ENCODE results near the gene EPB41L2.
"Not testable (repeated sequence)": the region's sequence is repeated elsewhere in the genome, so short reads cannot be mapped to it uniquely, and the experiment has no call there.

The EPB41L2 gene

GRCh38 chr6:130923350-130923749 lies 139.7 kb downstream of the EPB41L2 start:
- Mint-ChIP-seq H3K27ac (no peak overlapping the region), H3K27me3 (no peaks in the 10 kb centered on the region), H3K4me3 (no peak overlapping the region), H3K36me3 (peaks cover 9% of the 10 kb centered on the region), H3K9me3 (no peaks in the 10 kb centered on the region), H3K4me1 (no peaks in the 10 kb centered on the region)
- ATAC-seq = no peak

GRCh38 chr6:130922922-130923321 lies 140.1 kb downstream of the EPB41L2 start:
- ATAC-seq = no peak
- Mint-ChIP-seq H3K4me1 (no peaks in the 10 kb centered on the region), H3K27me3 (no peaks in the 10 kb centered on the region), H3K9me3 (no peaks in the 10 kb centered on the region), H3K36me3 (peaks cover 9% of the 10 kb centered on the region), H3K27ac (no peak overlapping the region), H3K4me3 (no peak overlapping the region)

- Mint-ChIP-seq H3K27me3 (no peaks in the 10 kb centered on the region), H3K36me3 (peaks cover 23% of the 10 kb centered on the region), H3K4me3 (no peak overlapping the region), H3K4me1 (no peaks in the 10 kb centered on the region), H3K27ac (no peak overlapping the region), H3K9me3 (no peaks in the 10 kb centered on the region)
- no peak for ATAC-seq
These were observed 142.1 kb downstream of the EPB41L2 start for GRCh38 chr6:130920969-130921368.

GRCh38 chr6:130918171-130918570 lies 144.9 kb downstream of the EPB41L2 start:
- H3K4me3 Mint-ChIP-seq = no peak overlapping the region
- ATAC-seq = no peak
- no peaks in the 10 kb centered on the region for H3K27me3 Mint-ChIP-seq
- peaks cover 22% of the 10 kb centered on the region for H3K36me3 Mint-ChIP-seq
- peaks cover 3% of the 10 kb centered on the region for H3K9me3 Mint-ChIP-seq
- H3K27ac Mint-ChIP-seq = no peak overlapping the region
- peaks cover 5% of the 10 kb centered on the region for H3K4me1 Mint-ChIP-seq

GRCh38 chr6:130915606-130916005 lies 147.4 kb downstream of the EPB41L2 start:
- H3K27ac Mint-ChIP-seq, ATAC-seq, H3K4me3 Mint-ChIP-seq, H3K9me3 Mint-ChIP-seq, H3K27me3 Mint-ChIP-seq: not testable (repeated sequence)
- Mint-ChIP-seq H3K36me3 (peaks cover 25% of the 10 kb centered on the region), H3K4me1 (peaks cover 12% of the 10 kb centered on the region)

DNA sequence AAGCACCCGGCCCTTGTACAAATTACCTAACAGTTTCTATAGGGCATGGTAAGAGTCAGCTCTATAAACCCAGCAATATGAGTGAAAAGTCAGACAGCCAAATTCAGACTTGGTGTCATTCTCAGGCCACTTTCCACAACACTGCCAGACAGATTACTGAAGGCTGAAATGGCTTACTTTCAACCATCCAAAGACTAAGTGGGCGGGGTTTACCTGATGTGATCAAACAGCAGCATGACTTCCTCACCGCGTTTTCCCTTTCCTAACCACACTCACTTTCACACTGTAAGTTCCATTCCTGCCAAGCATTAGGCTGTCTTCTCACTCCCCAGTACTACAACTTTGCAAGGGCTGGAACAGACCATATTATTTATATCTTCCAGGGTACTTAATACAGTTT lies 149.9 kb downstream of the EPB41L2 start:
- peaks cover 3% of the 10 kb centered on the region for H3K9me3 Mint-ChIP-seq
- H3K36me3 Mint-ChIP-seq = peaks cover 37% of the 10 kb centered on the region
- H3K4me3 Mint-ChIP-seq = no peak overlapping the region
- H3K4me1 Mint-ChIP-seq = peaks cover 12% of the 10 kb centered on the region
- peak; percentile 48 for ATAC-seq
- H3K27me3 Mint-ChIP-seq = no peaks in the 10 kb centered on the region
- H3K27ac Mint-ChIP-seq = no peak overlapping the region

GRCh38 chr6:130912434-130912833 lies 150.6 kb downstream of the EPB41L2 start:
- Mint-ChIP-seq H3K4me3 (no peak overlapping the region), H3K27ac (no peak overlapping the region), H3K4me1 (peaks cover 16% of the 10 kb centered on the region), H3K9me3 (peaks cover 3% of the 10 kb centered on the region), H3K36me3 (peaks cover 37% of the 10 kb centered on the region), H3K27me3 (no peaks in the 10 kb centered on the region)
- ATAC-seq = no peak

- H3K36me3 Mint-ChIP-seq = peaks cover 26% of the 10 kb centered on the region
- no peak for ATAC-seq
- no peak overlapping the region for H3K27ac Mint-ChIP-seq
- peaks cover 22% of the 10 kb centered on the region for H3K4me1 Mint-ChIP-seq
- H3K9me3 Mint-ChIP-seq = no peaks in the 10 kb centered on the region
- H3K27me3 Mint-ChIP-seq = no peaks in the 10 kb centered on the region
- no peak overlapping the region for H3K4me3 Mint-ChIP-seq
These were observed 154.1 kb downstream of the EPB41L2 start for GRCh38 chr6:130908958-130909357.

DNA sequence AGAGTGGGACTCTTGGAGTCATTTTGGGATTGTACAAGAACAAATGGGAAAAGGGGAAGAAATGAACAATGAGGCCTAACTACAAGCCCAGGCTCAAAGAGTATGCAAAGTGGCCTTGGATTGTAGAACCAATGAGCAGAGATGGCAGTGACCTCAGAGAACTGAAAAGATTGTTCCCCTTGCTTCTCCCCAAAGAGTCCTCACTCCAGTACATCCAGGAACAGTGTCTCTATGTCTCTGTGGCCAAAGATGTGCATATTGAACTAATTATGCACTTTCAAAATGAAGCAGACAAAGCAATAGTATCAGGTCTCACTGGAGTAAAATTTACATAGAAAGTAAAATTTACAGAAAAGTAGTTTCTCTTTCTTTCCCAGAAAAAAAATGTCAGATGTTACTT lies 154.9 kb downstream of the EPB41L2 start:
- Mint-ChIP-seq H3K4me1 (peaks cover 17% of the 10 kb centered on the region), H3K9me3 (no peaks in the 10 kb centered on the region), H3K27me3 (no peaks in the 10 kb centered on the region), H3K27ac (no peak overlapping the region), H3K36me3 (peaks cover 26% of the 10 kb centered on the region), H3K4me3 (no peak overlapping the region)
- ATAC-seq = no peak

- no peaks in the 10 kb centered on the region for H3K9me3 Mint-ChIP-seq
- peaks cover 12% of the 10 kb centered on the region for H3K4me1 Mint-ChIP-seq
- H3K36me3 Mint-ChIP-seq = peaks cover 26% of the 10 kb centered on the region
- H3K27me3 Mint-ChIP-seq = no peaks in the 10 kb centered on the region
- H3K4me3 Mint-ChIP-seq = no peak overlapping the region
- no peak overlapping the region for H3K27ac Mint-ChIP-seq
- no peak for ATAC-seq
These were observed 155.4 kb downstream of the EPB41L2 start for GRCh38 chr6:130907687-130908086.

- ATAC-seq = no peak
- Mint-ChIP-seq H3K4me1 (peaks cover 10% of the 10 kb centered on the region), H3K36me3 (peaks cover 26% of the 10 kb centered on the region), H3K9me3 (no peaks in the 10 kb centered on the region), H3K4me3 (no peak overlapping the region), H3K27ac (no peak overlapping the region), H3K27me3 (no peaks in the 10 kb centered on the region)
These were observed 156.2 kb downstream of the EPB41L2 start for GRCh38 chr6:130906736-130907381.

DNA sequence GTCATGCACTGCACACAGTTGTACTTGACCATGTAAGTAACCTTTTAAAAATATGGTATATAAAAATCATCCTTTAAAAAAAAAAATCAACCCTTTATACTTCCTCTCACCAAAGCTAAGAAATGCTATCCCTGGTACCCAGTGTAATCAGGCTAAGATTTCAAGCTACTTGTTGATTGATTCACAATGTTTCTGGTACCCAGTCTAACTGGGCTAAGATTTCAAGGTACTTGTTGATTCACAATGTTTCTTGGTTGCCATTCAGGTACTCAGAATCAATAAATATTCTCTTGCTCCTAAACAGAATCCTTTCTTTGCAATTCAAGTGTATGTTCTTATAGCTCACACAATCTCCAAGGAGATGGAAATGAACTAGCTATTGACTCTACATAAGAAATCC lies 159.4 kb downstream of the EPB41L2 start:
- Mint-ChIP-seq H3K4me1 (peaks cover 10% of the 10 kb centered on the region), H3K9me3 (no peaks in the 10 kb centered on the region), H3K27ac (no peak overlapping the region), H3K4me3 (no peak overlapping the region), H3K27me3 (no peaks in the 10 kb centered on the region), H3K36me3 (peaks cover 30% of the 10 kb centered on the region)
- ATAC-seq = no peak

DNA sequence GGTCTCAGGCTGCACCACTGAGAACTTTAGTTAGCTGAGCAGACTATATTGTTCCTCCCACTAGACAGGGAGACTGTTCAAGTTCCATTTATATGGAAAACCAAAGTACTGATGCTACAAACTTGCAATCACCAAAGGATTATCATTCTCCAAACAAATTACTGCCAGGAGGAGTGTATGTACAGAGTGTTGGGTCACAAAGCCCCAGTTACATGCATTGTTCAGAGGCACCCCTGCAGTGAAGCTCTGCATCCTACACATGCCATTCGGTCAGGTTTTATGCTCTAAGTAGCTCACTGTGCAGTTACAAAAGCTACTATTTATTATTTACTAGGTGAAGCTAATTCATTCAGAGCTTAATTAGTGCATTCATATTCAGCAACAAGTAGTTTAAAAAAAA lies 160.0 kb downstream of the EPB41L2 start:
- no peaks in the 10 kb centered on the region for H3K9me3 Mint-ChIP-seq
- H3K27me3 Mint-ChIP-seq = no peaks in the 10 kb centered on the region
- no peak for ATAC-seq
- H3K36me3 Mint-ChIP-seq = peaks cover 30% of the 10 kb centered on the region
- no peak overlapping the region for H3K4me3 Mint-ChIP-seq
- peaks cover 10% of the 10 kb centered on the region for H3K4me1 Mint-ChIP-seq
- H3K27ac Mint-ChIP-seq = no peak overlapping the region

DNA sequence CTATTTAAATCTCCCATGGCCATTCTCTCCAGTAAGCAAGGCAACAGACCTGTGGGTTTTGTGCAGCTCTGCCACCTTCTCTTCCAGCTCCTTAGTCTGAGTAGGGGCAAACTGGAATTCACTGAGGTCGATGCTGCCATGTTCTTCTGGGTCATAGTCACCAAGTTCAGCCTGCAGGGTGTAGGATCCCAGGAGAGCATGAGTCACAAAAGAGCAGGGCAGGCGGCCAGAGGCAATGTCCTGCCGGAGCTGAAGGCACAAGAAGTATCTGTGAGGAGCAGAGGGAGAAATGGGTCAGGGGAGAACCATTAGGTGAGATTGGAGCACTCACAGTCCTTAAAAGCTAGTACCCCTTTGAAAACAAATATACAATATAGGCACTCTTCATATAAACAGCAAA lies 162.1 kb downstream of the EPB41L2 start:
- H3K9me3 Mint-ChIP-seq = no peaks in the 10 kb centered on the region
- ATAC-seq = no peak
- no peak overlapping the region for H3K27ac Mint-ChIP-seq
- peaks cover 22% of the 10 kb centered on the region for H3K36me3 Mint-ChIP-seq
- H3K27me3 Mint-ChIP-seq = no peaks in the 10 kb centered on the region
- H3K4me1 Mint-ChIP-seq = no peaks in the 10 kb centered on the region
- H3K4me3 Mint-ChIP-seq = no peak overlapping the region

GRCh38 chr6:130896249-130896648 lies 166.8 kb downstream of the EPB41L2 start:
- Mint-ChIP-seq H3K36me3 (peaks cover 37% of the 10 kb centered on the region), H3K4me1 (peaks cover 15% of the 10 kb centered on the region), H3K27me3 (no peaks in the 10 kb centered on the region), H3K27ac (no peak overlapping the region), H3K9me3 (no peaks in the 10 kb centered on the region), H3K4me3 (no peak overlapping the region)
- ATAC-seq = no peak

DNA sequence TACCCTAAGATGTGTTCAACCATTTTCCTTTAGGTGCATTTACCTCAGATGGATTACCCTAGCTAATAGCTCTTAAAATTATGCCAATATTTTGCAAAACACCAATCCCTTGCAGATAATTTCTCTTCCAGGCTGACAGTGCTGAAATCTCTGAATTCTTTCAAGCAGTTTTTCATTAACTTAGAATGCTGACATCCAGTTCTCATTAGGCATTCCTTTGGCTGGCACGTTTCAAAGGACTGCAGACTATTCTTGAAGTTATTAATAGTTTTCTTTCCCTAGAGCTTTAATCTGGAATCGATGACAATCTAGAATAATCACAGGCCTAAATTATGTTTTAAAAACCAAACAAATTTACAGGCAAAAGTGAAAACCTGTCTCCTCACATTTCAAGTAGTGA lies 167.5 kb downstream of the EPB41L2 start:
- Mint-ChIP-seq H3K9me3 (no peaks in the 10 kb centered on the region), H3K4me3 (no peak overlapping the region), H3K36me3 (peaks cover 30% of the 10 kb centered on the region), H3K27me3 (no peaks in the 10 kb centered on the region), H3K27ac (no peak overlapping the region), H3K4me1 (peaks cover 15% of the 10 kb centered on the region)
- ATAC-seq = no peak

GRCh38 chr6:130893766-130894165 lies 169.3 kb downstream of the EPB41L2 start:
- no peak overlapping the region for H3K4me3 Mint-ChIP-seq
- H3K27me3 Mint-ChIP-seq = no peaks in the 10 kb centered on the region
- H3K36me3 Mint-ChIP-seq = peaks cover 21% of the 10 kb centered on the region
- H3K4me1 Mint-ChIP-seq = peaks cover 15% of the 10 kb centered on the region
- no peak for ATAC-seq
- H3K27ac Mint-ChIP-seq = no peak overlapping the region
- H3K9me3 Mint-ChIP-seq = no peaks in the 10 kb centered on the region

Measured in stimulated activated memory B cell treated with anti-CD40 and anti-IgM and Interleukin-4, amounts not matched to agents 10 μg/mL and 1 μg/mL and 100 μg/mL, for 72 hours (primary cell).